ENCODE results near the gene ACTG2.

GRCh38 chr2:73850009-73850408 lies 42.8 kb upstream of the ACTG2 start:
- TF ChIP-seq, protein P1, sequence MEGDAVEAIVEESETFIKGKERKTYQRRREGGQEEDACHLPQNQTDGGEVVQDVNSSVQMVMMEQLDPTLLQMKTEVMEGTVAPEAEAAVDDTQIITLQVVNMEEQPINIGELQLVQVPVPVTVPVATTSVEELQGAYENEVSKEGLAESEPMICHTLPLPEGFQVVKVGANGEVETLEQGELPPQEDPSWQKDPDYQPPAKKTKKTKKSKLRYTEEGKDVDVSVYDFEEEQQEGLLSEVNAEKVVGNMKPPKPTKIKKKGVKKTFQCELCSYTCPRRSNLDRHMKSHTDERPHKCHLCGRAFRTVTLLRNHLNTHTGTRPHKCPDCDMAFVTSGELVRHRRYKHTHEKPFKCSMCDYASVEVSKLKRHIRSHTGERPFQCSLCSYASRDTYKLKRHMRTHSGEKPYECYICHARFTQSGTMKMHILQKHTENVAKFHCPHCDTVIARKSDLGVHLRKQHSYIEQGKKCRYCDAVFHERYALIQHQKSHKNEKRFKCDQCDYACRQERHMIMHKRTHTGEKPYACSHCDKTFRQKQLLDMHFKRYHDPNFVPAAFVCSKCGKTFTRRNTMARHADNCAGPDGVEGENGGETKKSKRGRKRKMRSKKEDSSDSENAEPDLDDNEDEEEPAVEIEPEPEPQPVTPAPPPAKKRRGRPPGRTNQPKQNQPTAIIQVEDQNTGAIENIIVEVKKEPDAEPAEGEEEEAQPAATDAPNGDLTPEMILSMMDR (IDR thresholded peaks at IDR 0.05) = no peak
- no peak for TF ChIP-seq POLR2A (IDR thresholded peaks at IDR 0.05)
- no peak for TF ChIP-seq EP300 (IDR thresholded peaks at IDR 0.05)
